CD14-positive monocyte (primary cell): Measurements from ENCODE around the gene CALHM1. TPM values are rescaled to one million over a fixed set of nuclear protein-coding genes. Genes with fewer than 3 reads are reported as not detected.

Experiments used
- DNase-seq, 3 donors: peaks; one replicate each; pipeline ENCODE4 v3.0.0-alpha.2; 2011 to 2022
- H2AFZ ChIP-seq: 2 replicates; pipeline ENCODE4 v1.6.0; 2012; ENCODE audit warnings: mild to moderate bottlenecking, low read depth, low read length, inconsistent platforms; ENCODE audit not compliant: insufficient read depth, poor library complexity, severe bottlenecking
- H3K27ac ChIP-seq, 2 donors: 1 replicate in 1 of 2; 2 replicates in 1 of 2; pipeline ENCODE4 v1.5.1; 2012 to 2013; ENCODE audit warnings: low read length in 2 of 2, control low read depth in 1 of 2, inconsistent platforms in 1 of 2, low read depth in 1 of 2, mild to moderate bottlenecking in 1 of 2
- H3K27me3 ChIP-seq, 2 donors: one replicate each; pipeline versions ENCODE4 v1.6.0 to v1.6.1; 2011 to 2013; ENCODE audit warnings: low read length in 2 of 2; ENCODE audit not compliant: control insufficient read depth in 2 of 2, insufficient read depth in 2 of 2
- H3K36me3 ChIP-seq, 2 donors: replicated peaks in 1 of 2; 1 replicate in 1 of 2; 2 replicates in 1 of 2; pipeline versions ENCODE4 v1.5.1 to v1.6.1; 2012 to 2013; ENCODE audit warnings: low read length in 2 of 2, control low read depth in 1 of 2, inconsistent platforms in 1 of 2, mild to moderate bottlenecking in 1 of 2; ENCODE audit not compliant: insufficient read depth in 2 of 2, control insufficient read depth in 1 of 2
- H3K4me1 ChIP-seq, 2 donors: 1 replicate in 1 of 2; 2 replicates in 1 of 2; pipeline versions ENCODE4 v1.5.1 to v1.6.1; 2012 to 2013; ENCODE audit warnings: low read length in 2 of 2, control low read depth in 1 of 2, inconsistent platforms in 1 of 2, mild to moderate bottlenecking in 1 of 2, moderate library complexity in 1 of 2; ENCODE audit not compliant: insufficient read depth in 2 of 2, control insufficient read depth in 1 of 2
- H3K4me2 ChIP-seq: replicated peaks from 2 replicates; pipeline ENCODE3; 2012; ENCODE audit warnings: low read length, moderate library complexity, mild to moderate bottlenecking; ENCODE audit not compliant: poor library complexity, severe bottlenecking; ENCODE audit errors: extremely low read depth
- H3K4me3 ChIP-seq, 3 experiments: fragments of 200-600 bp in 1 of 3; sonication (generic) in 1 of 3; replicated peaks in 1 of 3; 1 replicate in 2 of 3; 2 replicates in 1 of 3; pipeline ENCODE4 v1.5.1; 2011 to 2013; ENCODE audit warnings: low read length in 3 of 3, mild to moderate bottlenecking in 3 of 3, control low read depth in 2 of 3, low read depth in 2 of 3, inconsistent platforms in 1 of 3, moderate library complexity in 1 of 3
- H3K79me2 ChIP-seq: 2 replicates; pipeline ENCODE4 v1.6.0; 2012; ENCODE audit warnings: mild to moderate bottlenecking, control low read depth, inconsistent platforms, low read length, moderate library complexity; ENCODE audit not compliant: insufficient read depth
- H3K9ac ChIP-seq: 2 replicates; pipeline ENCODE4 v1.6.0; 2017; ENCODE audit warnings: low read length, mild to moderate bottlenecking; ENCODE audit not compliant: insufficient read depth, poor library complexity, severe bottlenecking
- H3K9me3 ChIP-seq, 2 donors: replicated peaks in 1 of 2; 1 replicate in 1 of 2; 2 replicates in 1 of 2; pipeline versions ENCODE4 v1.5.1 to v1.6.1; 2012 to 2013; ENCODE audit warnings: low read length in 2 of 2, control low read depth in 1 of 2; ENCODE audit not compliant: control insufficient read depth in 1 of 2, insufficient read depth in 1 of 2
- H4K20me1 ChIP-seq: 2 replicates; pipeline ENCODE4 v1.6.0; 2012; ENCODE audit warnings: mild to moderate bottlenecking, low read length, control low read depth, moderate library complexity; ENCODE audit not compliant: insufficient read depth
- H3K27ac Mint-ChIP-seq, 7 donors: one replicate each; pipeline ENCODE4 v1.8.0; 2020; ENCODE audit warnings: mild to moderate bottlenecking in 7 of 7, mixed read lengths in 7 of 7, moderate library complexity in 6 of 7, inconsistent platforms in 2 of 7
- H3K27me3 Mint-ChIP-seq, 3 donors: one replicate each; pipeline ENCODE4 v1.8.0; 2021 to 2022; ENCODE audit warnings: low read depth in 3 of 3, mild to moderate bottlenecking in 3 of 3, mixed read lengths in 3 of 3, moderate library complexity in 3 of 3, inconsistent platforms in 1 of 3
- H3K36me3 Mint-ChIP-seq, 2 donors: one replicate each; pipeline ENCODE4 v1.8.0; 2020; ENCODE audit warnings: mixed read lengths in 2 of 2, inconsistent platforms in 1 of 2, mild to moderate bottlenecking in 1 of 2
- H3K4me1 Mint-ChIP-seq: one replicate; pipeline ENCODE4 v1.8.0; 2020; ENCODE audit warnings: mild to moderate bottlenecking, mixed read lengths
- H3K4me3 Mint-ChIP-seq, 2 donors: one replicate each; pipeline ENCODE4 v1.8.0; 2020; ENCODE audit warnings: mild to moderate bottlenecking in 2 of 2, mixed read lengths in 2 of 2, moderate library complexity in 1 of 2
- H3K9me3 Mint-ChIP-seq, 7 donors: one replicate each; pipeline ENCODE4 v1.8.0; 2020 to 2022; ENCODE audit warnings: mixed read lengths in 7 of 7, mild to moderate bottlenecking in 6 of 7, moderate library complexity in 6 of 7, inconsistent platforms in 2 of 7
- CTCF ChIP-seq: fragments of 200-600 bp; IDR thresholded peaks from one replicate; pipeline ENCODE4 v1.8.0; 2022; ENCODE audit warnings: antibody characterized with exemption, mild to moderate bottlenecking
- WGBS: methylation state at CpG from one replicate; pipeline ENCODE4 v1.1.5; 2013; ENCODE audit warnings: missing lambda C conversion rate; ENCODE audit not compliant: insufficient coverage; 5-methylcytosine and 5-hydroxymethylcytosine counted together
- intact Hi-C, 2 donors: fragments of 100-400 bp; cut with micrococcal nuclease; formaldehyde crosslinking; loops; one replicate each; pipeline versions ENCODE4 v1.15.0 to v1.15.1; 2023
- polyA plus RNA-seq, 3 donors: library from polyadenylated mRNA; depleted of rRNA in 1 of 3; unstranded in 2 of 3; stranded (reverse) in 1 of 3; fragments of 300-500 nt in 2 of 3; fragments of >200 nt in 1 of 3; fragmentation: Illumina TruSeq in 2 of 3; gene quantifications; 1 replicate in 2 of 3; 2 replicates in 1 of 3; pipeline ENCODE4 v1.2.3, GENCODE V29; 2012 to 2021

Gene CALHM1
- polyA plus RNA-seq, 3 donors: not detected

GRCh38 chr10:103419101-103419500 is 39.6 kb downstream of the CALHM1 start:
- intact Hi-C loops: no loop called here
- Histone ChIP-seq H3K9ac (no peak overlapping the region), H3K4me1 (no peaks in the 10 kb centered on the region), H3K4me2 (no peak overlapping the region), H2AFZ (no peak overlapping the region), H3K27ac (no peak overlapping the region), H3K36me3 (peaks cover 90 to 95% of the 10 kb centered on the region in 2 donors), H3K9me3 (no peaks in the 10 kb centered on the region), H3K79me2 (no peaks in the 10 kb centered on the region), H3K27me3 (no peaks in the 10 kb centered on the region), H3K4me3 (no peak overlapping the region), H4K20me1 (no peaks in the 10 kb centered on the region)
- H3K4me1 Mint-ChIP-seq: no peaks in the 10 kb centered on the region
- H3K9me3 Mint-ChIP-seq: no peaks in the 10 kb centered on the region
- H3K4me3 Mint-ChIP-seq: no peak overlapping the region
- no peak for DNase-seq
- peaks cover 87 to 93% of the 10 kb centered on the region in 2 donors for H3K36me3 Mint-ChIP-seq
- H3K27me3 Mint-ChIP-seq: no peaks in the 10 kb centered on the region
- 100% methylated on average over 3 of the region's 4 CpGs for WGBS
- TF ChIP-seq CTCF: no peak
- peak overlapping the region in 1 of 7 donors; percentile 25 for H3K27ac Mint-ChIP-seq

GRCh38 chr10:103417601-103418000 is 41.1 kb downstream of the CALHM1 start:
- no peaks in the 10 kb centered on the region for H3K4me1 ChIP-seq
- H3K27me3 ChIP-seq: no peaks in the 10 kb centered on the region
- no peak overlapping the region for H3K4me3 ChIP-seq
- no peak overlapping the region for H3K4me2 ChIP-seq
- H3K27ac ChIP-seq: no peak overlapping the region
- intact Hi-C loops: loop anchor here in 1 of 2 donors (1.0 kb wide), 1 partner anchor 68 kb away; no protein-coding TSS in a partner anchor
- H3K9me3 Mint-ChIP-seq: no peaks in the 10 kb centered on the region
- H2AFZ ChIP-seq: no peak overlapping the region
- no peak for TF ChIP-seq CTCF
- H3K27ac Mint-ChIP-seq: peak overlapping the region in 2 of 7 donors; percentile 0 to 33
- H3K79me2 ChIP-seq: no peaks in the 10 kb centered on the region
- H3K36me3 ChIP-seq: peaks cover 90 to 95% of the 10 kb centered on the region in 2 donors
- H3K9ac ChIP-seq: no peak overlapping the region
- no peaks in the 10 kb centered on the region for H3K27me3 Mint-ChIP-seq
- 98% methylated on average over 5 of the region's 5 CpGs for WGBS
- H3K4me3 Mint-ChIP-seq: no peak overlapping the region
- H3K4me1 Mint-ChIP-seq: no peaks in the 10 kb centered on the region
- no peaks in the 10 kb centered on the region for H4K20me1 ChIP-seq
- H3K9me3 ChIP-seq: no peaks in the 10 kb centered on the region
- peaks cover 84 to 93% of the 10 kb centered on the region in 2 donors for H3K36me3 Mint-ChIP-seq
- no peak for DNase-seq
